RWPE2 (cell line): ENCODE measurements around the gene SPG11.
A peak's percentile ranks its signal among the peaks of the same experiment; 100 is the strongest.

Experiments used
- ATAC-seq: fragments of 200-7000 bp; cut with Tn5 transposase; 3 replicates; pipeline ENCODE4 v1.9.1; 2021; ENCODE audit warnings: low read depth
- DNase-seq: peaks from one replicate; pipeline ENCODE4 v3.0.0-alpha.2; 2020; ENCODE audit warnings: low spot score
- H3K27ac ChIP-seq: fragments of 450-650 bp; 2 replicates; pipeline ENCODE4 v1.5.1; 2017; ENCODE audit warnings: mild to moderate bottlenecking; ENCODE audit not compliant: poor library complexity, severe bottlenecking
- H3K27me3 ChIP-seq: fragments of 250-450 bp; sonication (Bioruptor Pico); 2 replicates; pipeline ENCODE4 v1.5.1; 2021; ENCODE audit warnings: mild to moderate bottlenecking, moderate library complexity; ENCODE audit not compliant: insufficient read depth, poor library complexity, severe bottlenecking
- H3K36me3 ChIP-seq: fragments of 250-450 bp; sonication (Bioruptor Pico); 2 replicates; pipeline ENCODE4 v1.5.1; 2020; ENCODE audit warnings: low read depth, mild to moderate bottlenecking, moderate library complexity
- H3K4me1 ChIP-seq: fragments of 250-450 bp; sonication (Bioruptor Pico); 2 replicates; pipeline ENCODE4 v1.5.1; 2021; ENCODE audit warnings: mild to moderate bottlenecking, moderate library complexity; ENCODE audit not compliant: insufficient read depth, poor library complexity, severe bottlenecking
- H3K4me3 ChIP-seq: fragments of 250-450 bp; sonication (Bioruptor Pico); 2 replicates; pipeline ENCODE4 v1.5.1; 2021; ENCODE audit warnings: mild to moderate bottlenecking, moderate library complexity; ENCODE audit not compliant: severe bottlenecking
- H3K9me3 ChIP-seq: fragments of 250-450 bp; sonication (Bioruptor Pico); 2 replicates; pipeline ENCODE4 v1.5.1; 2021; ENCODE audit warnings: mild to moderate bottlenecking, moderate library complexity; ENCODE audit not compliant: severe bottlenecking
- CTCF ChIP-seq: fragments of 450-650 bp; IDR thresholded peaks from one replicate; pipeline ENCODE4 v1.5.1; 2017; ENCODE audit warnings: mild to moderate bottlenecking, moderate library complexity; ENCODE audit not compliant: poor library complexity, severe bottlenecking

Gene SPG11

GRCh38 chr15:44541282-44541958 is 122.0 kb downstream of the SPG11 start:
- Histone ChIP-seq H3K36me3 (peaks cover 77% of the 10 kb centered on the region), H3K4me1 (peaks cover 42% of the 10 kb centered on the region), H3K27ac (peak overlapping the region; percentile 39), H3K4me3 (no peak overlapping the region), H3K27me3 (no peaks in the 10 kb centered on the region), H3K9me3 (no peaks in the 10 kb centered on the region)
- DNase-seq (no peak), ATAC-seq (0 out of 3 replicates have a peak, but pooled peaks have one; percentile 6)
- no peak for TF ChIP-seq CTCF

GRCh38 chr15:44537735-44538240 is 125.7 kb downstream of the SPG11 start:
- TF ChIP-seq CTCF, result no peak
- no peaks in the 10 kb centered on the region for H3K27me3 ChIP-seq
- H3K9me3 ChIP-seq, result no peaks in the 10 kb centered on the region
- DNase-seq, result no peak
- H3K36me3 ChIP-seq, result peaks cover 56% of the 10 kb centered on the region
- peak overlapping the region; percentile 93 for H3K4me3 ChIP-seq
- H3K4me1 ChIP-seq, result peaks cover 28% of the 10 kb centered on the region
- peak; percentile 1; the same call in 2 of the 3 replicates for ATAC-seq
- peak overlapping the region; percentile 93 for H3K27ac ChIP-seq

- peaks cover 49% of the 10 kb centered on the region for H3K36me3 ChIP-seq
- H3K4me1 ChIP-seq, result peaks cover 22% of the 10 kb centered on the region
- H3K27me3 ChIP-seq, result no peaks in the 10 kb centered on the region
- peak within 1 kb of the TSS; percentile 93 for H3K4me3 ChIP-seq
- no peak for TF ChIP-seq CTCF
- H3K27ac ChIP-seq, result peak within 1 kb of the TSS; percentile 93
- DNase-seq (peak; percentile 100), ATAC-seq (peak; percentile 89)
- H3K9me3 ChIP-seq, result no peaks in the 10 kb centered on the region
Observed at GRCh38 chr15:44536962-44537734, 126.3 kb downstream of the SPG11 start, which contains the start of gene EIF3J. EIF3J (plus strand) TSS chr15:44537147; CDS start chr15:44537195, 48 bp downstream.

- H3K9me3 ChIP-seq, result no peaks in the 10 kb centered on the region
- peak; percentile 80 for ATAC-seq
- peak; percentile 93 for DNase-seq
- H3K36me3 ChIP-seq, result peaks cover 42% of the 10 kb centered on the region
- peak overlapping the region; percentile 93 for H3K27ac ChIP-seq
- no peaks in the 10 kb centered on the region for H3K27me3 ChIP-seq
- H3K4me3 ChIP-seq, result peak overlapping the region; percentile 93
- H3K4me1 ChIP-seq, result peaks cover 15% of the 10 kb centered on the region
- TF ChIP-seq CTCF, result peak; percentile 55
Observed at GRCh38 chr15:44536302-44536961, 127.0 kb downstream of the SPG11 start.
